K562 treated with DMSO at 1 percent for 48 hours (cell line): Measurements from ENCODE around the gene EIF5B. TPM values are rescaled to one million over a fixed set of nuclear protein-coding genes. Genes with fewer than 3 reads are reported as not detected.

Source experiments
- total RNA-seq: library from RNA; unstranded; fragments of 300-600 nt; gene quantifications from 2 replicates; pipeline ENCODE4 v1.2.3, GENCODE V29; 2022; ENCODE audit warnings: low replicate concordance; ENCODE audit errors: extremely low read depth

The EIF5B gene, protein sequence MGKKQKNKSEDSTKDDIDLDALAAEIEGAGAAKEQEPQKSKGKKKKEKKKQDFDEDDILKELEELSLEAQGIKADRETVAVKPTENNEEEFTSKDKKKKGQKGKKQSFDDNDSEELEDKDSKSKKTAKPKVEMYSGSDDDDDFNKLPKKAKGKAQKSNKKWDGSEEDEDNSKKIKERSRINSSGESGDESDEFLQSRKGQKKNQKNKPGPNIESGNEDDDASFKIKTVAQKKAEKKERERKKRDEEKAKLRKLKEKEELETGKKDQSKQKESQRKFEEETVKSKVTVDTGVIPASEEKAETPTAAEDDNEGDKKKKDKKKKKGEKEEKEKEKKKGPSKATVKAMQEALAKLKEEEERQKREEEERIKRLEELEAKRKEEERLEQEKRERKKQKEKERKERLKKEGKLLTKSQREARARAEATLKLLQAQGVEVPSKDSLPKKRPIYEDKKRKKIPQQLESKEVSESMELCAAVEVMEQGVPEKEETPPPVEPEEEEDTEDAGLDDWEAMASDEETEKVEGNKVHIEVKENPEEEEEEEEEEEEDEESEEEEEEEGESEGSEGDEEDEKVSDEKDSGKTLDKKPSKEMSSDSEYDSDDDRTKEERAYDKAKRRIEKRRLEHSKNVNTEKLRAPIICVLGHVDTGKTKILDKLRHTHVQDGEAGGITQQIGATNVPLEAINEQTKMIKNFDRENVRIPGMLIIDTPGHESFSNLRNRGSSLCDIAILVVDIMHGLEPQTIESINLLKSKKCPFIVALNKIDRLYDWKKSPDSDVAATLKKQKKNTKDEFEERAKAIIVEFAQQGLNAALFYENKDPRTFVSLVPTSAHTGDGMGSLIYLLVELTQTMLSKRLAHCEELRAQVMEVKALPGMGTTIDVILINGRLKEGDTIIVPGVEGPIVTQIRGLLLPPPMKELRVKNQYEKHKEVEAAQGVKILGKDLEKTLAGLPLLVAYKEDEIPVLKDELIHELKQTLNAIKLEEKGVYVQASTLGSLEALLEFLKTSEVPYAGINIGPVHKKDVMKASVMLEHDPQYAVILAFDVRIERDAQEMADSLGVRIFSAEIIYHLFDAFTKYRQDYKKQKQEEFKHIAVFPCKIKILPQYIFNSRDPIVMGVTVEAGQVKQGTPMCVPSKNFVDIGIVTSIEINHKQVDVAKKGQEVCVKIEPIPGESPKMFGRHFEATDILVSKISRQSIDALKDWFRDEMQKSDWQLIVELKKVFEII
- not detected in 2 replicates for total RNA-seq

GRCh38 chr2:99337113-99338028 lies at the start of gene EIF5B:
TSS of gene EIF5B (plus strand) at chr2:99337389. CDS start at chr2:99337555, 166 bp downstream.

GRCh38 chr2:99301097-99301496 lies 36.1 kb upstream of the EIF5B start, which contains the start of gene LYG1:
TSS of gene LYG1 (minus strand) at chr2:99301197. CDS start at chr2:99295670, 5,527 bp downstream.

GRCh38 chr2:99335911-99336803 lies 1.0 kb upstream of the EIF5B start, which contains the start of gene TXNDC9:
TSS of gene TXNDC9 (minus strand) at chr2:99336333. CDS start at chr2:99333210, 3,123 bp downstream.

Other genes with a start within 250 kb of the EIF5B start
- not detected in 2 replicates for gene C2orf15, start 195.7 kb upstream of the EIF5B start, total RNA-seq
- gene TSGA10, start 182.4 kb upstream of the EIF5B start, total RNA-seq: not detected in 2 replicates
- gene LIPT1, start 182.4 kb upstream of the EIF5B start, total RNA-seq: not detected in 2 replicates
- not detected in 2 replicates for gene MITD1, start 156.3 kb upstream of the EIF5B start, total RNA-seq
- gene MRPL30, start 156.2 kb upstream of the EIF5B start, total RNA-seq: not detected in 2 replicates
- gene LYG2, start 81.7 kb upstream of the EIF5B start, total RNA-seq: not detected in 2 replicates
- gene LYG1, start 36.2 kb upstream of the EIF5B start, total RNA-seq: not detected in 2 replicates
- gene TXNDC9, start 1.1 kb upstream of the EIF5B start, total RNA-seq: not detected in 2 replicates
- not detected in 2 replicates for gene REV1, start 152.6 kb downstream of the EIF5B start, total RNA-seq